Stimulated activated CD8-positive, alpha-beta memory T cell treated with anti-CD3 and anti-CD28 coated beads, Interleukin-7, amount 100 ng/mL, for 1 hour (primary cell): ENCODE data around the gene SUSD2.
"Not testable (repeated sequence)": the region's sequence is repeated elsewhere in the genome, so short reads cannot be mapped to it uniquely, and the experiment has no call there.

Experiments
- DNase-seq, 2 donors: peaks; one replicate each; pipeline ENCODE4 v3.0.0-alpha.2; 2020; ENCODE audit warnings: low read depth in 2 of 2

Gene SUSD2

GRCh38 chr22:24213111-24213510 is 31.8 kb downstream of the SUSD2 start:
- not testable (repeated sequence) for DNase-seq

- no peak for DNase-seq
Observed at GRCh38 chr22:24214467-24215285, 33.4 kb downstream of the SUSD2 start.

GRCh38 chr22:24216541-24217209 is 35.4 kb downstream of the SUSD2 start:
- DNase-seq: no peak

- DNase-seq: no peak
Observed at GRCh38 chr22:24217384-24217783, 36.1 kb downstream of the SUSD2 start.

- DNase-seq: no peak
Observed at GRCh38 chr22:24219750-24220149, 38.5 kb downstream of the SUSD2 start.

GRCh38 chr22:24224468-24224867 is 43.2 kb downstream of the SUSD2 start:
- no peak for DNase-seq

GRCh38 chr22:24225044-24225601 is 43.8 kb downstream of the SUSD2 start:
- no peak for DNase-seq

GRCh38 chr22:24225951-24226350 is 44.7 kb downstream of the SUSD2 start:
- DNase-seq: no peak

GRCh38 chr22:24230911-24231656 is 49.8 kb downstream of the SUSD2 start:
- DNase-seq: peak; percentile 23 to 57

- no peak for DNase-seq
Observed at GRCh38 chr22:24231706-24232105, 50.4 kb downstream of the SUSD2 start.

GRCh38 chr22:24232124-24232523 is 50.8 kb downstream of the SUSD2 start:
- DNase-seq: no peak

- no peak for DNase-seq
Observed at GRCh38 chr22:24232725-24233124, 51.4 kb downstream of the SUSD2 start.

- no peak for DNase-seq
Observed at GRCh38 chr22:24233235-24233634, 51.9 kb downstream of the SUSD2 start.

GRCh38 chr22:24233816-24234215 is 52.5 kb downstream of the SUSD2 start:
- no peak for DNase-seq

- DNase-seq: no peak
Observed at GRCh38 chr22:24235315-24235714, 54.0 kb downstream of the SUSD2 start.

- DNase-seq: no peak
Observed at GRCh38 chr22:24236656-24237055, 55.4 kb downstream of the SUSD2 start.

- DNase-seq: not testable (repeated sequence)
Observed at GRCh38 chr22:24238101-24238694, 56.9 kb downstream of the SUSD2 start.
